ENCODE data around the gene MTERF4. TPM values are rescaled to one million over a fixed set of nuclear protein-coding genes. Genes with fewer than 3 reads are reported as not detected.

Gene MTERF4
- total RNA-seq, 1 donor from 2014 or later = 32.7 TPM

- no peak for DNase-seq (ENCODE audit: low spot score)
These were observed 13.0 kb downstream of the MTERF4 start for GRCh38 chr2:241088791-241089732.

GRCh38 chr2:241088376-241088775, 13.7 kb downstream of the MTERF4 start:
- DNase-seq (ENCODE audit: low spot score) = no peak

GRCh38 chr2:241087420-241088268, 14.4 kb downstream of the MTERF4 start:
- DNase-seq (ENCODE audit: low spot score) = no peak

GRCh38 chr2:241084856-241085444, 17.1 kb downstream of the MTERF4 start:
- no peak for DNase-seq (ENCODE audit: low spot score)

GRCh38 chr2:241083091-241083415, 19.0 kb downstream of the MTERF4 start:
- no peak for DNase-seq (ENCODE audit: low spot score)

GRCh38 chr2:241082341-241083090, 19.6 kb downstream of the MTERF4 start:
- no peak for DNase-seq (ENCODE audit: low spot score)

GRCh38 chr2:241081643-241082340, 20.3 kb downstream of the MTERF4 start:
- no peak for DNase-seq (ENCODE audit: low spot score)

- no peak for DNase-seq (ENCODE audit: low spot score)
These were observed 20.9 kb downstream of the MTERF4 start for GRCh38 chr2:241081190-241081642.

- DNase-seq (ENCODE audit: low spot score) = no peak
These were observed 21.5 kb downstream of the MTERF4 start for GRCh38 chr2:241080405-241081189.

- no peak for DNase-seq (ENCODE audit: low spot score)
These were observed 27.1 kb downstream of the MTERF4 start for GRCh38 chr2:241074901-241075540.

- DNase-seq (ENCODE audit: low spot score) = no peak
These were observed 27.8 kb downstream of the MTERF4 start for GRCh38 chr2:241074065-241074818.

- DNase-seq (ENCODE audit: low spot score) = no peak
These were observed 28.7 kb downstream of the MTERF4 start for GRCh38 chr2:241073166-241074064.

- no peak for DNase-seq (ENCODE audit: low spot score)
These were observed 29.4 kb downstream of the MTERF4 start for GRCh38 chr2:241072553-241073165.

- no peak for DNase-seq (ENCODE audit: low spot score)
These were observed 29.9 kb downstream of the MTERF4 start for GRCh38 chr2:241072151-241072550.

GRCh38 chr2:241071677-241072111, 30.4 kb downstream of the MTERF4 start:
- DNase-seq (ENCODE audit: low spot score) = no peak

GRCh38 chr2:241070811-241071676, 31.0 kb downstream of the MTERF4 start:
- no peak for DNase-seq (ENCODE audit: low spot score)

Measured in mucosa of gallbladder (tissue), 1 donor.